HG03135 (cell line): ENCODE measurements around the gene EVX1.

Experiments used
- ATAC-seq: cut with Tn5 transposase; IDR thresholded peaks from one replicate; pipeline ENCODE4 v1.9.1; 2021; ENCODE audit warnings: mild to moderate bottlenecking, moderate library complexity; ENCODE audit not compliant: unreplicated experiment

Gene EVX1

DNA sequence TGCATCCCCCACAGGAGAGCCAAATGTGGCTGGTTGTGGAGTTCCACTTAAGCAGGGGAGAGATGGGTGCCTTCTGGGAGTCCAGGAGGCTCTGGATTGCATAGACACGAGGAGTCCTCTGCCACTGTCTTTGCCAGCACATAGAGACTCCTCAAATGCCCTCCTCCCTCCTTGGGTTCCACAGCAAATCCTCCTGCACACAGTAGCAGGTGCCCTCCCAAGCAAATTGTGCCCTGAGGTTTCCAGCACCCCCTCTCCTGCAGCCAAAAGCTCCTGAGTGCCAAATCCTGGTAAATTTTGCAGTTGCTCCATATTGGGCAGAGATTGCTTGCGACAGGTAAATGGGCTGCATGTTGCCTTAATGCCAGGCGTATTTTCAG is 5.8 kb downstream of the EVX1 start:
- ATAC-seq, result no peak

GRCh38 chr7:27248911-27249723 is 6.5 kb downstream of the EVX1 start:
- ATAC-seq, result no peak

DNA sequence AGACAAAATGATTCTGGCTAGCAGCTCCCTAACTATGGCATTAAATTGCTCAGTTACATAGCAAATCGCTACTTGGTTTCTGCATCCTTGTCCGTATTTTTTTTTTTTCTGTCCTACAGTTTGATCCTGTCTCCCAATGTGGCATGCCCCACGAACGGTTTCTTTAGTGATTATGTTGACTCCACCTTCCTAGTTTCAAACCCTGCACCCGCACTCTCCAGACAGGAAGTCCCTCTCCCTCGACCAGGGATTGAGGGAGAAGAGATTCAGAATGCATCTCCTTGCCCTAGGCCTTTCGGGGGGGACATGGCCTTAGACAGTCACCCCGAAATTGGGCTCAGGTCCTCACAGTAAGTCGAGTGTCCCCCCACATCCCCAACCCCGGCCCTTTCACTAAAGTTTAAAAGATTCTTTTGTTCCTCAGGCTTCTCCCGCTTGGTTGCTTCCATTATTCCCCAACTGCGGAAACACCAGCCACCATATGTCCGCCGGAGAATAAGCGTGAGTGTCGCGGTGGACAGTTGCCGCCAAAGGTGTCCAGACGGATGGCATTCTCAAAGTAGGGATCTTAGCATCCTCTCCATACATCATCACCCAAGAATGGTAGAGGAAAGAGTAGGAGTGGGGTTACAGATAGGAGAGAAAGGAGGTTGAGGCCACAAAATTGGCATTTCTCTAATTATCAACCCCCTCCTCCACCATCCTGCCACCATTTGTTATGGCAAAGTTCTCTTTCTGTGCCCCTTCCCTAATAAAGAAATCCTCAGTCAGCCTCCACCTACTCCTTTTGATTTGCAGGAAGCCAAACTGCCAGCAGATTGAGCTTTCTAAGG is 7.3 kb downstream of the EVX1 start:
- ATAC-seq, result no peak

- ATAC-seq, result no peak
Measured at GRCh38 chr7:27250557-27251070, 8.0 kb downstream of the EVX1 start.

- no peak for ATAC-seq
Measured at GRCh38 chr7:27251136-27251651, 8.6 kb downstream of the EVX1 start.

DNA sequence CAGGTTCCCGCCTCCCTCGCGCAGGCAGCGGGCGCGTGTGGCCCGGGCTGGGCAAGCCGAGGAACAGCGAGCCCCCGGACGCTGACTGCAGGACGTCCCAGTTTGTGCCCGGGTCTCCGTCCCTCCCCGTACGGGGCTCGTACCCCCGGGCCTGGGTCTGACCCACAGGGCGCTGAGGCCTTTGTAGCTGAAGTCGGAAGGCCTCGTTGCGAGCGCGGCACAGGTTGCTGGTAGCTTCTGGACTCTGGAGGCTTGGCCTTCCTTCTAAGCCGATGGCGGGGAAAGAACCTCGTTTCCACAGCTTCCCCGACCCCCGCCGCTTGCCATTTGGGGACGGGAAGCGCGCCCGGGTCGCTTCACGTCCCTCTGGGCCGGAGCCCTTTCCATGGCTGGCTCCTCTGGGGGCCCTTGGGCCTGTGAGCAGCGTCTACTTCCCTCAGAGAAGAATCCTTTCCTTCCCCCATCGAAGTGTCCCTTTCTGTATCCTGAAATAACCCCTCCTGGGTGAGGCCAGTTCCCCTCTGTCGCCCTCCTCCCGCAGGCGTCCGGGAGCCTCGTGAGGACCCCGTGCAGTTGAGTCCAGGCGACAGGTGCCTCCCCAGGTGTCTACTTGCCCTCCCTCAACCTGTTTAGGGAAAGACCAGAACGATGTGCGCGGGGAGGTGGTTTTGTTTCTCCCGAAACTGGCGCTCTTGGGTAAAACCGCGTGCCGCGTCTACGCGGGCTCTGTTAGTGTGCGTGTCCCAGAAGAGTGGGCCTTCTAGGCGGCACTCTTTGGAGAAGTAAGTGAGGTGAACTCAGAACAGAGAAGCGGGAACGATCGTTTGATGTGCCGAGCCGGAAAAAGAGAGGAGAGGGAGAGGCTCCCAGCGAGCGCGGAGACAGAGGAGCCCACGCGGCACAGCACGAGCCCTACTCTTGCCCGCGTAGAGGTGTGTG is 9.3 kb downstream of the EVX1 start:
- ATAC-seq, result no peak

DNA sequence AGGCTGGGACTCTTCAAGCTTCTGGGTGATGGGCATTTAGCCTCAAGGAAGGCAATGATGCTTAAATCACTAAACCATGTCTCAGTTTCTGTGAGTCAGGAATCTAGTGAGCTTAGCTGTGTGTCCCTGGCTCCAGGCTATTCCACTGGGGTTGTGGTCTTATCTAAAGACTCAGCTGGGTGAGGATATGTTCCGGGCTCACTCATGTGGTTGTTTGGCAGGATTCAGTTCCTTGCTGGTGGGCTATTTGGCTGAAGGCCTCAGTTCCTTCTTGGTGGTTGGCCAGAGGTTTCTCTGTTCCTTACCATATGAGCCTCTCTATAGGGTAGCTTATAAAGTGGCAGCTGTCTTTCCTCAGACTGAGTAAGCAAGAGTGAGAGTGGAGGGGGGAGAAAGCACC is 12.0 kb downstream of the EVX1 start:
- no peak for ATAC-seq

GRCh38 chr7:27260211-27260610 is 17.6 kb downstream of the EVX1 start:
- ATAC-seq, result no peak

DNA sequence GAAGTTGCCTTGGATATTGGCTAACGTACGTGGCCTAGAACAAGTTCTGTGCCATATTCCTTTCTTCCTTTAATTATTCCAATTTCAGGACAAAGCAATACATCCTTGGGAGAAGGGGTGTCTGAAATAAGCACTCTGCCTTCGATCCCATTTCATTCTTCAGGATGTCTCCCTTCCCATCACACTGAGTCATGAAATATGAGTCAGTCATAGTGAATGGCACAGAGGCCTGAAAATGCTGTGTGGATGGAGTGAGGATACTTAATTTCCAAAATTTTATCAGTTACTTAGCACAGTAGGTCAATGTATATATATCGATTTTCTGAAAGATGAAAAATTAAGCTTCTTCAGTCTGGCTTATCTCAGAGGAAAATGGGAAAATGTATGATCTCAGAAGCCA is 19.5 kb downstream of the EVX1 start:
- ATAC-seq, result no peak

- no peak for ATAC-seq
Measured at GRCh38 chr7:27263781-27264180, 21.2 kb downstream of the EVX1 start.

GRCh38 chr7:27269455-27269854 is 26.9 kb downstream of the EVX1 start:
- no peak for ATAC-seq

DNA sequence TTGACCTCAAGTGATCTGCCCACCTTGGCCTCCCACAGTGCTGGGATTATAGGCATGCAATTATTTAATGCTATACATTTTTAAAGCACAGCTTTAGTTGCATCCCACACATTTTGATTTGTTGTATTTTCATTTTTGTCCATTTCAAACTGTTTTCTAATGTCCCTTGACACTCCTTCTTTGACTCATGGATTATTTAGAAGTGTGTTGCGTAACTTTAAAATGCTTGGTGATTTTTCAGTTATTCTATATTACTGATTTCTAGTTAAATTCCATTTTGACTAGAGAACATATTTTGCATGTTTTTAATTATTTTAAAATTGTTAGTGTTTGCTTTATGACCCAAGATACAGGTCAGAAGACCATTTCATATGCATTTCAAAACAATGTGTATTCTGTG is 28.8 kb downstream of the EVX1 start:
- no peak for ATAC-seq

- ATAC-seq, result no peak
Measured at GRCh38 chr7:27277628-27278027, 35.0 kb downstream of the EVX1 start.

DNA sequence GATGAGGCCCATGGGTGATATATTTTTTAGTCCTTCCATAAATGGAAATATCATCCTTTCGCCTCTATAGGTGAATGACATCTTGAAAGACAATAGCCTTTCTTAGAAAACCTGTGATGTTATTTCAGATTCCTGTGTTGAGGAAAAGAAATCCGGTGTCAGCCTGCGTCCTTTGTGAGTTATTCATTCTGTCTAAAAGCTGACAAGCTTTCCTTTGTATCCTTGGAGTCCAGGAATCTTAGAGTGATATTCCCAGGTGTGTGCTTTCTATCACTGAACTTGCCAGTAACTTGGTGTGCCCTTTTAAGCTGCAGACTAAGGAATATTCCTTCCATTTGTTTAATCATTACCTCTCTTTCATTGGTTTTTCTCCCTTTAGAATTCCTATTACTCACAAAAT is 41.0 kb downstream of the EVX1 start:
- no peak for ATAC-seq

DNA sequence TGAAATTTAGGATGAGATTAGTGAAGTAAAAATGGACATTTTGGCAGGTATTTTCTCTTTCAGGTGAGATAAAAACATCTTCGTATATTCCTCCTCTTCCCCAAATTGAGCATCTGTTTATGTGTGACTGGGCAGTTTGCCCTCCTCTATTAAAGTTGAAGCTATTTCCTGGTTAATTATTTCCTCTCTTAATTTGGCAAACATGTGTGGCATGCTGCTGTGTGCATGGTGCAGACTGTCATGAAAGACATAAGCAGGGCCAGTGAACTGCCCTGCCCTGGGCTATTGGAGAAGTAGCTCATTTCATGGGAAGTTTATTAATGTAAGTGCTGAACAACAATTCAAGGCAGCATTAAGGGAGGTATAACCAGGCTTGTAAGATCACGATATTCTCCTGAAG is 52.6 kb downstream of the EVX1 start:
- ATAC-seq, result no peak

DNA sequence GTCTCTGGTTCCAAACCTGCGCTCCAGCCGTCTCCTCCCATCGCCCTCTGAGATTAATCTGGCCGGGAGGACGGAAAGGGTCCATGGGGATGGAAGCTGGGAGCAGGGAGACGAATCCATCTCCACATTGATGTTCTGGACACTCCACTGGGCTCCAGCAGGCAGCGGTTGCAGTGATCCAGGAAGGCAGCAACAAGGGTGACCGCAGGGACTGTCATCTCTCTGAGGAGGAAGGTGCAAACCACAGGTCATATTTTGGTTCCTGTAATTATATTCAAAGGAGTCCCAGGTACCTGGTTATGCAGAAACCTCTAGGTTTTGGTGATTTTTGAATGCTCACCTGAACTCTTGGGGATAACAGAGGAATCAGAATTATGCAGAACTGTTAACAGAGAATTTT is 54.8 kb downstream of the EVX1 start:
- no peak for ATAC-seq
